WTC11 (cell line): Measurements from ENCODE around the gene STOM. TPM values are rescaled to one million over a fixed set of nuclear protein-coding genes. Genes with fewer than 3 reads are reported as not detected.

ENCODE experiments used
- ATAC-seq: fragments of 200-7000 bp; cut with Tn5 transposase; 2 replicates; pipeline ENCODE4 v1.10.0; 2021; ENCODE audit warnings: mild to moderate bottlenecking, moderate library complexity
- CTCF ChIA-PET: fragments of 300-600 bp; sonication (Branson Sonifier 250); formaldehyde crosslinking; loops from one replicate; lab custom pipeline; 2021; ENCODE audit warnings: antibody characterized with exemption; lab: Charles Lee
- POLR2A ChIA-PET: fragments of 350-600 bp; sonication (Branson Sonifier 250); formaldehyde crosslinking; loops from one replicate; lab custom pipeline; 2021; ENCODE audit warnings: antibody characterized with exemption; lab: Charles Lee
- DNase-seq: peaks from one replicate; pipeline ENCODE4 v3.0.0; 2021; ENCODE audit warnings: low spot score
- H3K27ac Mint-ChIP-seq: 2 replicates; pipeline ENCODE4 v1.8.0; 2021; ENCODE audit warnings: mixed read lengths
- H3K27me3 Mint-ChIP-seq: 2 replicates; pipeline ENCODE4 v1.8.0; 2021; ENCODE audit warnings: low read depth, mild to moderate bottlenecking, moderate library complexity, mixed read lengths
- H3K36me3 Mint-ChIP-seq: 2 replicates; pipeline ENCODE4 v1.8.0; 2021; ENCODE audit warnings: mixed read lengths
- H3K4me1 Mint-ChIP-seq: 2 replicates; pipeline ENCODE4 v1.8.0; 2022; ENCODE audit warnings: mixed read lengths
- H3K4me3 Mint-ChIP-seq: 2 replicates; pipeline ENCODE4 v1.8.0; 2021; ENCODE audit warnings: mild to moderate bottlenecking, moderate library complexity, mixed read lengths
- H3K9me3 Mint-ChIP-seq: 2 replicates; pipeline ENCODE4 v1.8.0; 2021; ENCODE audit warnings: mixed read lengths
- ATF6 ChIP-seq: sonication (generic); formaldehyde crosslinking; IDR thresholded peaks from 2 replicates; pipeline ENCODE4 v1.8.1; 2023; ENCODE audit warnings: mild to moderate bottlenecking, missing genetic modification reagents
- ERG ChIP-seq: fragments of 250-450 bp; sonication (Bioruptor Pico); IDR thresholded peaks from 2 replicates; pipeline ENCODE4 v1.8.0; 2021; ENCODE audit warnings: mild to moderate bottlenecking
- FOXK1 ChIP-seq: sonication (generic); formaldehyde crosslinking; IDR thresholded peaks from 2 replicates; pipeline ENCODE4 v1.8.0; 2022; ENCODE audit warnings: mild to moderate bottlenecking, moderate library complexity, missing genetic modification reagents
- GABPB1 ChIP-seq: sonication (generic); formaldehyde crosslinking; IDR thresholded peaks from 2 replicates; pipeline ENCODE4 v1.8.1; 2023; ENCODE audit warnings: mild to moderate bottlenecking, missing genetic modification reagents
- GRHL2 ChIP-seq: fragments of 250-450 bp; sonication (Bioruptor Pico); IDR thresholded peaks from 2 replicates; pipeline ENCODE4 v1.8.0; 2022; ENCODE audit warnings: mild to moderate bottlenecking, moderate library complexity; ENCODE audit not compliant: insufficient replicate concordance, severe bottlenecking
- MAX ChIP-seq: sonication (generic); formaldehyde crosslinking; IDR thresholded peaks from 2 replicates; pipeline ENCODE4 v1.8.0; 2022; ENCODE audit warnings: mild to moderate bottlenecking, missing genetic modification reagents
- MYBL2 ChIP-seq: sonication (generic); formaldehyde crosslinking; IDR thresholded peaks from 2 replicates; pipeline ENCODE4 v1.8.1; 2023; ENCODE audit warnings: mild to moderate bottlenecking, moderate library complexity, missing genetic modification reagents
- NFATC4 ChIP-seq: fragments of 250-450 bp; sonication (Bioruptor Pico); IDR thresholded peaks from 2 replicates; pipeline ENCODE4 v1.9.0; 2021; ENCODE audit warnings: mild to moderate bottlenecking
- NFYB ChIP-seq: sonication (generic); formaldehyde crosslinking; conservative IDR thresholded peaks from 2 replicates; pipeline ENCODE4 v1.8.0; 2022; ENCODE audit warnings: low read depth, missing genetic modification reagents
- NR1H2 ChIP-seq: sonication (generic); formaldehyde crosslinking; IDR thresholded peaks from 2 replicates; pipeline ENCODE4 v1.9.0; 2021; ENCODE audit warnings: mild to moderate bottlenecking, moderate library complexity, missing genetic modification reagents
- OVOL2 ChIP-seq: fragments of 250-450 bp; sonication (Bioruptor Pico); IDR thresholded peaks from 2 replicates; pipeline ENCODE4 v1.9.0; 2021; ENCODE audit warnings: mild to moderate bottlenecking, borderline replicate concordance
- SOX15 ChIP-seq: fragments of 250-450 bp; sonication (Bioruptor Pico); IDR thresholded peaks from 2 replicates; pipeline ENCODE4 v1.9.0; 2021; ENCODE audit warnings: mild to moderate bottlenecking
- ZBTB21 ChIP-seq: sonication (generic); formaldehyde crosslinking; IDR thresholded peaks from 2 replicates; pipeline ENCODE4 v1.8.1; 2023; ENCODE audit warnings: mild to moderate bottlenecking, missing genetic modification reagents, borderline replicate concordance
- ZBTB43 ChIP-seq: sonication (generic); formaldehyde crosslinking; IDR thresholded peaks from 2 replicates; pipeline ENCODE4 v1.8.1; 2023; ENCODE audit warnings: mild to moderate bottlenecking, missing genetic modification reagents
- ZNF232 ChIP-seq: sonication (generic); formaldehyde crosslinking; IDR thresholded peaks from 2 replicates; pipeline ENCODE4 v1.8.0; 2022; ENCODE audit warnings: mild to moderate bottlenecking, missing genetic modification reagents
- ZNF281 ChIP-seq: sonication (generic); formaldehyde crosslinking; IDR thresholded peaks from 2 replicates; pipeline ENCODE4 v1.8.0; 2023; ENCODE audit warnings: mild to moderate bottlenecking, missing genetic modification reagents
- total RNA-seq: library from RNA; stranded (reverse); gene quantifications from 3 replicates; pipeline ENCODE4 v1.2.3, GENCODE V29; 2021

Gene STOM
- total RNA-seq, 1 experiment from 2014 or later: 32.9 TPM

GRCh38 chr9:121295662-121296191, 74.3 kb downstream of the STOM start (continued):
- no peak for TF ChIP-seq ERG (CRISPR knock-in tag)
- no peak for TF ChIP-seq MYBL2 (CRISPR knock-in tag)
- no peak for TF ChIP-seq GRHL2
- no peak for TF ChIP-seq SOX15 (CRISPR knock-in tag)
- TF ChIP-seq FOXK1 (CRISPR knock-in tag): no peak
- TF ChIP-seq OVOL2 (CRISPR knock-in tag): no peak
- no peak for TF ChIP-seq ZNF281 (CRISPR knock-in tag)
- no peak for TF ChIP-seq MAX

- H3K27me3 Mint-ChIP-seq: peaks cover 17% of the 10 kb centered on the region
- peaks cover 22% of the 10 kb centered on the region for H3K4me1 Mint-ChIP-seq
- H3K36me3 Mint-ChIP-seq: no peaks in the 10 kb centered on the region
- no peak for ATAC-seq
- POLR2A ChIA-PET: interaction anchor here (0.6 kb wide), 1 partner anchor 242 kb away, joined by 3 read pairs; no protein-coding TSS in a partner anchor
- CTCF ChIA-PET: interaction anchor here (1.0 to 1.7 kb wide), 2 partner anchors 8 to 16 kb away, joined by 3 to 9 read pairs; no protein-coding TSS in a partner anchor
- H3K9me3 Mint-ChIP-seq: no peaks in the 10 kb centered on the region
- peak; percentile 54 for TF ChIP-seq GABPB1
- no peak for TF ChIP-seq NFATC4
- no peak overlapping the region for H3K4me3 Mint-ChIP-seq
- no peak for DNase-seq
- H3K27ac Mint-ChIP-seq: no peak overlapping the region
These were observed 75.0 kb downstream of the STOM start for GRCh38 chr9:121294866-121295661.

- peaks cover 23% of the 10 kb centered on the region for H3K27me3 Mint-ChIP-seq
- ATAC-seq: no peak
These were observed 75.8 kb downstream of the STOM start for GRCh38 chr9:121294151-121294743.

More at GRCh38 chr9:121294151-121294743, 75.8 kb downstream of the STOM start:
- no peak for TF ChIP-seq ZBTB43 (CRISPR knock-in tag)
- no peak for TF ChIP-seq NR1H2 (CRISPR knock-in tag)
- TF ChIP-seq ZBTB21 (CRISPR knock-in tag): no peak
- TF ChIP-seq NFYB (CRISPR knock-in tag): no peak
- TF ChIP-seq ZNF232 (CRISPR knock-in tag): no peak
- TF ChIP-seq ATF6 (CRISPR knock-in tag): no peak
- Mint-ChIP-seq H3K4me1 (peaks cover 29% of the 10 kb centered on the region), H3K9me3 (no peaks in the 10 kb centered on the region), H3K4me3 (no peak overlapping the region), H3K27ac (no peak overlapping the region), H3K36me3 (no peaks in the 10 kb centered on the region)
- no peak for DNase-seq
- ChIA-PET CTCF (interaction anchor here (1.7 kb wide), 1 partner anchor 16 kb away, joined by 9 read pairs; no protein-coding TSS in a partner anchor), POLR2A (no interaction called here)
